ENCODE results near the gene ZYG11A. TPM values are rescaled to one million over a fixed set of nuclear protein-coding genes. Genes with fewer than 3 reads are reported as not detected.
A peak's percentile ranks its signal among the peaks of the same experiment; 100 is the strongest.

The ZYG11A gene
- total and polyA plus RNA-seq, 2 donors from 2014 or later = 0.28 to 0.84 TPM

GRCh38 chr1:52899445-52899894, 56.9 kb downstream of the ZYG11A start:
- Histone ChIP-seq H3K27me3 (ENCODE audit: control insufficient read depth, insufficient read depth, low read length) (no peaks in the 10 kb centered on the region), H3K27ac (ENCODE audit: low read depth in 2 of 2, low read length in 2 of 2) (no peak overlapping the region), H3K36me3 (ENCODE audit: control insufficient read depth in 2 of 3, insufficient read depth in 3 of 3, low read length in 3 of 3) (peaks cover 0 to 24% (median 21%) of the 10 kb centered on the region in 3 donors), H3K9ac (ENCODE audit: low read length in 3 of 3) (no peak overlapping the region), H3K4me3 (ENCODE audit: low read length in 3 of 3) (no peak overlapping the region), H3K4me1 (ENCODE audit: control insufficient read depth in 2 of 3, insufficient read depth in 2 of 3, low read depth in 1 of 3, low read length in 3 of 3) (no peaks in the 10 kb centered on the region), H3K9me3 (ENCODE audit: control insufficient read depth in 2 of 3, insufficient read depth in 1 of 3, low read length in 3 of 3) (no peaks in the 10 kb centered on the region)
- no peak for TF ChIP-seq CTCF (IDR thresholded peaks at IDR 0.05; ENCODE audit: borderline replicate concordance, extremely low read depth, insufficient read depth)
- FAIRE-seq (no peak), DNase-seq (peak in 3 of 5 donors; percentile 45 to 69 (median 64))
- intact Hi-C loops (cut with DNase I) = no loop called here

- Histone ChIP-seq H3K27me3 (ENCODE audit: control insufficient read depth, insufficient read depth, low read length) (no peaks in the 10 kb centered on the region), H3K4me3 (ENCODE audit: low read length in 3 of 3) (no peak overlapping the region), H3K9me3 (ENCODE audit: control insufficient read depth in 2 of 3, insufficient read depth in 1 of 3, low read length in 3 of 3) (no peaks in the 10 kb centered on the region), H3K27ac (ENCODE audit: low read depth in 2 of 2, low read length in 2 of 2) (no peak overlapping the region), H3K36me3 (ENCODE audit: control insufficient read depth in 2 of 3, insufficient read depth in 3 of 3, low read length in 3 of 3) (peaks cover 0 to 17% (median 14%) of the 10 kb centered on the region in 3 donors), H3K4me1 (ENCODE audit: control insufficient read depth in 2 of 3, insufficient read depth in 2 of 3, low read depth in 1 of 3, low read length in 3 of 3) (peaks cover 0 to 3% (median under 1%) of the 10 kb centered on the region in 3 donors), H3K9ac (ENCODE audit: low read length in 3 of 3) (no peak overlapping the region)
- TF ChIP-seq CTCF (IDR thresholded peaks at IDR 0.05; ENCODE audit: borderline replicate concordance, extremely low read depth, insufficient read depth) = no peak
- FAIRE-seq (no peak), DNase-seq (no peak)
- intact Hi-C loops (cut with DNase I) = no loop called here
Measured at GRCh38 chr1:52900402-52900801, 57.8 kb downstream of the ZYG11A start.

GRCh38 chr1:52901384-52901783, 58.8 kb downstream of the ZYG11A start:
- TF ChIP-seq CTCF (IDR thresholded peaks at IDR 0.05; ENCODE audit: borderline replicate concordance, extremely low read depth, insufficient read depth) = peak; percentile 19
- no peaks in the 10 kb centered on the region for H3K9me3 ChIP-seq (ENCODE audit: control insufficient read depth in 2 of 3, insufficient read depth in 1 of 3, low read length in 3 of 3)
- no peak overlapping the region for H3K27ac ChIP-seq (ENCODE audit: low read depth in 2 of 2, low read length in 2 of 2)
- FAIRE-seq (no peak), DNase-seq (no peak)
- no peak overlapping the region for H3K9ac ChIP-seq (ENCODE audit: low read length in 3 of 3)
- H3K4me3 ChIP-seq (ENCODE audit: low read length in 3 of 3) = no peak overlapping the region
- peaks cover 0 to 10% (median 8%) of the 10 kb centered on the region in 3 donors for H3K4me1 ChIP-seq (ENCODE audit: control insufficient read depth in 2 of 3, insufficient read depth in 2 of 3, low read depth in 1 of 3, low read length in 3 of 3)
- no peaks in the 10 kb centered on the region for H3K27me3 ChIP-seq (ENCODE audit: control insufficient read depth, insufficient read depth, low read length)
- peaks cover 0 to 14% (median 13%) of the 10 kb centered on the region in 3 donors for H3K36me3 ChIP-seq (ENCODE audit: control insufficient read depth in 2 of 3, insufficient read depth in 3 of 3, low read length in 3 of 3)
- intact Hi-C loops (cut with DNase I) = no loop called here
